COLO668 (cell line): ENCODE measurements around the gene SEMA5A.
A peak's percentile ranks its signal among the peaks of the same experiment; 100 is the strongest.

ENCODE experiments used
- DNase-seq: peaks from one replicate; lab custom pipeline; 2025; ENCODE audit not compliant: unreplicated experiment; lab: John Stamatoyannopoulos, UW

SEMA5A gene

DNA sequence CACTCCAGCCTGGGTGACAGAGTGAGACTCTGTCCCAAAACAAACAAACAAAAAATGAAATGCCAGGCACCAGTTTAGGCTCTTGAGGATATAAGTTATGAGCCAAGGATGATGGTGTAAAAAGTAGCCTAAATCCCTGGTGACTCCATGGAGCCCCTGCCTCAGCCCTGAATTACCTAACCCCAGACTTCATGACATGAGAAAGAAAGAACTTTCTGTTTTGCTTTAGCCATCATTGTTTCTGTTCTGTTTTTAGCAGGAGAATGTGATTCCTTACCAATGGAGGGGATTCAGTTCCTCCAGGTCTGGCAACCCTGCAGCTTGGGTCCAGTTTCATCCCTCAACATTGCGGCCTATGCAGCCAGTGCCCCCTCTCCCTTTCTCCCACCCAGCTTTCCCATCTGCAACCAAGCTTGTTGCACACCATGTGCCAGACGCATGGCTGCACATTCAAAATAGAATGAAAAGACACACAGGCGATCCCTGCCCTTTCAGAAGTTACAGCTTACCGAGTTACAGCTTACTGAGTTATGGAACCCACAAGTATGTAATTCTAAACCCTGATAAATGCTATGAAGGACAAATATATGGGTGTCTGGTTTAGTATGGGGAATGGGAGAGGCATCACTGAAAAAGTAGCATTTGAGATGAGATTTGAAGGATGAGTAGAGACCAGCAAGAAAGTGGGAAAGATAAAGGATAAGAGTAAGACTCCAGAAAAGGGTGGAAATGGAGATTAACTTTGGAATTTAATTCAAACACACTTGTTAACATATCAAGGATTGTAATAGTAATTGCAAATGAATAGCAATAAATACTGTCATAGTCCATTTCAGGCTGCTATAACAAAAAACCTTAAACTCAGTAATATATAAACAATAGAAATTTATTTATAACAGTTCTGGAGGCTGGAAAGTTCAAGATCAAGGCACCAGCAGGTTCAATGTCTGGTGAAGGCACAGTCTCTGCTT is 6.0 kb upstream of the SEMA5A start:
- no peak for DNase-seq

DNA sequence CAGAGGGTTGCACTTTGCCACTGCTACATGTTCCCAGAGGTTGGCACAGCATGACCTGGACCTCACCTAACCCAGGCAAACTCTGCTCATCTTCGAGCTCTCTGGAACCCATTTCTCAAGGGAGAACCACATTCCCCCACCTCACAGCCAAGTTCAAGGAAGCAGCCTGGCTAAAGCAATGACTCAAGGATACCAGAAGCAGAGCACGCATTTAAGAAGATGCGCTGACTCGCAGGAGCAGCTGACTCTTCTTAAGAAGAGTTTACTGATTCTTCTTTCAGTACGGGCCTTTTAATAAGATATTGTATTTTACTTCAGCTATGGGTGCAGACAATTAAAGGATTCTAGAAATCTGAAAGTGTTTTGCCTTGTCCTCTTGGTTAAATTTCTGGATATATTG is 4.1 kb upstream of the SEMA5A start:
- no peak for DNase-seq

DNA sequence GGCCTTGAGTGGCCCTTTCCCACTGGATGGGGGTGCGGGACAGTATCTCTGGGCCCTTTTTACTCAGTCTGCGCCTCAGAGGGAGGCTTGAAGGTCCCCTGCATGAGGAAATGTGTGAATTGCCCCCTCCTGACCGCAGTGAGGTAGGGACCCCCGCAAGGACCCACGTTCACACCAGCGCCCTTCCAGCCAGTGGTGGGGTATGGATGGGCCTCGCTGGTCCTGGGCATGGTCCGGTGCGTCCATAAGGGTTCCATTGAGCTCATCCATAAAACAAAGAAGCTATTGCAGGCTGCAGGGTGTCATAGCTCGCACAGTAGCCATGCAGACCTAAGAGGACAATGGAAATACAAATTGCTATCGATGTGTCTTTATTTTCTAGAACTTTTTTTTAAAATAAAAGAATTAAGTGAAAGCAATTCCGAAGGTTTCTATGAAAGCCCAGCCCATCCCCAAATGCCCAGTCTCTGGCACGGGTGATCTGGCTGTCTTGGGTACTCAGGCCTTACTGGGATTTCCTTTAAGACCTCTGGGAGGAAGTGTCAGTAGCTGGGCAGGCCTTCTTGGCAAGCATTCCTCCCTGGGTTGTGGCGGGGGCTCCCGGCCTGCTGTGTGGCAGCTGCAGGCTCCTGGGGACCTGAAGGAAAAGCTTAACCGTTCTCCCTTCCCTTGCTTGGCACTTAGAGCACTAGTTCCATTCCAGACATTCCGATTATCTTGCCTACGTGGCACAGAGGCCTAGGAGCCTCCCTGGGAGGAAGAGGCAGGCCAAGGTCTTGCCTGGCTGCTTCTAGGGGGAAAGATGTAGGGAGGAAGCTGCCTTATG is 1.5 kb upstream of the SEMA5A start:
- no peak for DNase-seq

DNA sequence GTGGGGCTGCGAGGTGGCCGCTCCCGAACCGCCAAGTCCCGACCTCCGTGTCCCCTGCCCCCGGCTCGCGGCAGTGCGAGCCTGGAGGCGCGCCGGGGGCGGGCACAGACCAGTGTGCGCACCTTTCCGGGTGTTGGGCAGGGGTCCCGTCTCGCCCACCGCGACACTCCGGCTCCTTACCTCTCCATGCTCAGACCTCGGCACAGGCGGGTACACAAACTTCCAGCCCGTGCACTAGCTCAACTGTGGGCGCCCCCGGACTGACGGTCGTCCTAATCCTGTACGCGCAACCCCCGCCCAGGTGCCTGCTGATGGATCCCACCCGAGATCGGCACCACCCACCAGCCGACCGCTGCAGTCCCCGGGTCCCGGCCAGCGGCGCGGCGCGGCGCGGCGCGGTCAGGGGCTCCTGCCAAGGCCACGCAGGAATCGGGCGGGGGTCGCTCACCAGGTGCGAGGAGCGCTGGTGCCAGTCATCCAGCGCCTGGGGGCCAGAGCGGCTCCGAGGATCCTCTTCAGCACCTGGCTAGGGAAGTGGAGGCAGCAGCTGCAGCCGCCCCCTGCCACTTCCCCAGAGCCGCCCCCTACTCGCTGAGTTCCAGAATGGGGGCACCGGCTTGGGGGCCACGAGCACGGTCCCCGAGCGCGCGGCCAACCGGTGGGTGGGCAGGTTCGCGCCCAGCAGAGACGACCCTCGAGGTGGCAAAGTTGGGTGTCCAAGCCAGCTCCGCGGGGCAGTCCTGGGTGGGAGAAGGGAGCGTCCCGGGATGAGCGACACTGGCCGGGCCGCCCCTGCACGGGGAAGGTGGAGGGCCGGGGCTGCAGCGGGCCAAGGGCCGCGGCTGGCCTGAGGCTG is 511 bp downstream of the SEMA5A start:
- DNase-seq = no peak

DNA sequence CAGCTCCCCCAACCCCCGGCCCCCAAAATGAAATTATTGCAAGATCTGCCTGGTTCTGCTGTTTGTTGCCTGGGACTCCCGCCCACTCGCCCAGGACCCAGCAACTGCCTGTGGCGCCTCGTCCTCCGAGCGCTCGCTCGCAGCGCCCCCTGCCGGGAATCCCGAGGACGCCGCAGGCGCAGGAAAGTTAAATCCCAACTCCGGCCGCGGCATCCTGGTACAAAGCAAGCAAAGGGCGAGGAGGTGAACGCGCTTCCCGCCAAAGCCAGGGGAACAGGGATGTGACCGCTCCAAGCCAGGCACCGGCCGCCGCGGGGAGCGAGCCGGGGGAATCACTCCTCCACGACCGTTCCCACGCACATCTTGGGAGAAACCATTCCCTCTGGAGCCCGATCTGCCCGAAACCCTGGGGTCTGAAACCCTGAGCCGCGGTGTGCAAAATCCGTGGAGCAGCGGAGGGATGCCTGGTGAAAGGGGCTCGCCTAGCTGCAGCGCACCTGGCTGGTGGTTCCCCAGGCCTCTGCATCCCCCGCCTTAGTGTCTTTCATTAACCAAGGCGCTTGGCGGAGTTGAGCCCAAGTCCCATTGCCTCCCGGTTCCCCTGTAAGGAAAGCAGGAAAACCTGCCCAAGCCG is 1.3 kb downstream of the SEMA5A start:
- DNase-seq = peak; percentile 70

DNA sequence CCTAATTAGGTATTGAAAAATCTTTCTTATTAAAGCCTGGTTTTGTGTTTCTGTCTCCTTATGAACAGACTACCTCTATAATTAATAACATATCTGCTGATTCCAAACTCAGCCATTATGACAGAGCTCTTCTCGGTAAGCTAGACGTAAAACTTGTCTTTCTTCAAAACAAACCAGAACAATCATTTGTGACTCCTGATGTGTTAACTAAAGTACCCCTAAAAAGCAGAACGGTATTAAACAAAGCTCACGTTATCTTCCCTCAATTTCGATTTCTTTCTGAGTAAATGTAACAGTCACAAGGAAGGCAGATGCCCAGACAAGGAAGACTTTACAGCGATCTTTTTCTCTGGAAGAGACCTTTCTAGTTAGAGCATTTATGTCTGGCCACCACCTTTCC is 1.8 kb downstream of the SEMA5A start:
- DNase-seq = no peak

DNA sequence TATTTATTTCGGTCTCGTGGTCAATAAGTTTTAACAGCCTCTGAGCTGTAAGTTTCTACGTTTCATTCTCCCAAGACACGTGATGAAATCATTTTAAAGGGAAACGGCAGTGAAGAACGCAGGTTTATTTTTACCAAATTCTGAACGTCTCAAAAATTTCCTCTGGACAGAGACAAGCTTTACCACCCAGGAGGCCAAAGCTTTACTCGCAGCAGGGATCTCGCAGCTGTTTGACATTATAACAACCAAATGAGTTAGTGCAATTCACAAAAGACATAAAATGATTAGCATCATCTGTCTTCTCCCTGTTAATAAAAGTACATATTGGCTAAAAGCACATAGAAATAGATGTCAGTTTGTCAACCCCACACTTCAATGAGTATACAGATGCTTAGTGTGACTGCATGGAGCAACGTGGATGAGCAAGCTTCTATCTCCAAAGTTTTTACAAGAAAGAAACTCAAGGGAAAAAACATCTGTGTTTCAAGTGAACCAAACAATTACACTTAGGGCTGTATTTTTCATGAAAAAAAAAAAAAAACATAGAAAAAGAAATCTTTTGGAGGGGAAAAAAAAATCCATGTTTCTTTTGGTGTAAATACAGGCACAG is 2.5 kb downstream of the SEMA5A start:
- DNase-seq = no peak

DNA sequence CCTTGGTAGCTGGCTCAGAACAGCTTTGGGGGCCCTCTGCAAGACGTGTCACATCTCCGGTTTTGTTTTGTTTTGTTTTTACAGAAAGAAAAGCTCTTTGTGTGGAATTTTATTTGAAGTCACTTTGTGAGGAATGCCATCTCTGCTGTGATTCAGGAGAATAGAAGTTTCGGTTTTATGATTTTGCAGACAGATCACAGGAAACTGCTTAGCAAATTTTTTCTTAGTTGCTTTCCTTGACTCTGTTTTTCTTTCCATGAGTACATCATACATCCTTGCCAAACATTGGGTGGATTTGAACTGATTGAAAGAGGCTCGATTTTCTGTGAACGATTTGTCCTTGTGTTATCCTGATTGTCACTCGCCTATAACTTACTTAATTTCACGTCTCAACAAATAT is 5.1 kb downstream of the SEMA5A start:
- DNase-seq = no peak

DNA sequence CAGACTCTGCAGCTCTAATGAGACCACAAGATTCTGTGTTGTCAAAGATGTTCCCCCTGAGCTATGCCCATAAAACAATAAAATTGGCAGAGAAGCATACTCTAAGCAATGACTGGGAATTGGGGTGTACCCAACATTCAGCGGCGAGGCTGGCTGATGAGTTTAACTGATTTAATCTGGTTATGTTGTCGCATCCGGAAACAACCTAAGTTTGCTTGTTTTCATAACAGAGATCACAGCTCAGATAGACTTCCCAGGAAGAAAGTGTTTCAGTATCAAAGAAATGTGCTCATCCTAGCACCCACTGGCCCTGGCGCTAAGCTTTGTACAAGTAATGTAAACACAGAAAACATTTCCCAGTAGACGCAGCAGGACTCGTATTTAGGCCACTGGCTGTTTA is 7.4 kb downstream of the SEMA5A start:
- DNase-seq = no peak

DNA sequence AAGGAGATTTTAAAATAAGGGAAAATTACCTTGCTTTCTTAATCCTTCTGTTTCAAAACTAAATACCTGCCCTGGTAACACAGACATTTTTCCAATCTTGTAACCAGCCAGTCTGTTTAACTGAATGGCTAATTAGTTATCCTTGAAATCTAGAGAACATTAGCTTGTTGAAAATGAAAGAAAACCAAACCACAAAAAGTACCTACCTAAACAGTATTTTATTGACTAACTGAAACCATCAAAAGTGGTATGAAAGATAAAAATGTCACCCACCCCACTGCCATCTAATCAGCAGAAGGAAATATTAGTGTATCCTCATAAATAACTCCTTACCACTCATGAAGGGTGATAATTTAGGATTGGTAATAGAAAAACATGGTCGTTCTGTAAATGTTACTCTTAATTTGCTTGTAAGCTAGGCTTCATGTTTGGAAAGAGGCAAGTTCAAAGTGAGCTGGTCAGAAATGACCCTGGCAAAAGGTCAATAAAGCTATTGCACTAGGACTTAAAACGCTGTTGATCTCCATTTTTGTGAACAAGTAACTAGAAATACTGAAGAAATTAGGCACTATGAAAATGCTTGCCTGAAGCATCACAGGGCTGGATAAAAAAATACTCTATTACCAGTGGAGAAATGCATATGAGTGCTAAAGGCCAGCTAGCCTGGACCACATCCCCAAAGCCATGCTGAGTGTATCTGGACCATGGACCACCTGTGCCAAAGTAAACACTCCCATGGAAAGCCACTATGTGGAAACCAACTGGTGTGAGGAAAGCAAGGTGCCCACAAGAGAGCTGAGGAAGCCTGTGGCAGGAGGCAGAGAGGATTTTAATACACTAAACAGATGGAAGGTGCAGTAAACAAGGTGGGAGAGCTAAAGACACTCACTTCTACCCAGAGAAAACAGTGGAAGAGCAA is 8.4 kb downstream of the SEMA5A start:
- DNase-seq = no peak

DNA sequence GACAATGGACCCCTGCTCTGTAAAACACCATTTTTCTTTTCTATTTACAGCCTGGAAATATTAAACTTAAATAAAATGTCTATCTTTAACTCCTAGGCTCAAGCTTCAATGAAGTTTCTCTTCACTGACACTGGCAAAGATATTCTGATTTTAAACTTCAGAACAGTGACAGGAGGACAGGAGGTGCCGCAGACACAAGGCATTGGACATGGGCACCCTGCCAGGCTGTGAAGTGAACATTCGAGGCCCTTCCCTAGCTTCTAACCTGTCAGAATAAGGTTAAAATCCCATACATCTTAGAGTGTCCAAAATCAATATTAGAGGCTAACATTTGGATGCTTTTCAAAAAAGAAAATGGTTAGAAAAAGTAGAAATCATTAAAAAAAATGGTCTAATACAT is 9.2 kb downstream of the SEMA5A start:
- no peak for DNase-seq

DNA sequence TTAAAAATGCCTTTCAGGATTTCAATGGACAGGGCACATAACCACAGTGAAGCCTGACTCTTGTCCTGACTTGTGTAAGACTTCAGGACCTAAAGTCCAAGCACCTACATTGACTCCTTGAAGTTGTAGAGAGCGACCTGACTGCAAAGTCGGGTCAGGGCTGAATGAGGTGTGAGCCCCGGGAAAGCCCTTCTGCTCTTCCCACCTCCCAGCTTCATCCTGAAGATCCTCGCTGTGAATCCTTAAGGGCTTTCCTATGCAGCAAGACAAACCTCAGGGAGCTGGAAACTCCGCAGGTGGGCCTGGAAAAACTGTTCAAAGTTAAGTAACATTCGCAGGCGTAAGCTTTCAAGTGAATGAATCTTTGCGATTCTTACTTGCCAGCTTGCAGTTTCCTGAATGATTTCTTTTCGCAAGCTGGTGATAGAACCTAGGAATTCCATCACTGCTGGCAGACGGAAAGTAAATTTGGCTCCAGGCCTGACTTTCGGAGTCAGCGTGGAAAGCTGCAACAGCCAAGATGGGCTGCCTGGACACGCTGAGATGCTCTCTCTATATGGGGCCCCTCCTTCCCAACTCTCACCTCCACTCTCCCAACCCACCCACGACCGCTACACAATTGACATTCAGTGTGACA is 10.9 kb downstream of the SEMA5A start:
- no peak for DNase-seq

DNA sequence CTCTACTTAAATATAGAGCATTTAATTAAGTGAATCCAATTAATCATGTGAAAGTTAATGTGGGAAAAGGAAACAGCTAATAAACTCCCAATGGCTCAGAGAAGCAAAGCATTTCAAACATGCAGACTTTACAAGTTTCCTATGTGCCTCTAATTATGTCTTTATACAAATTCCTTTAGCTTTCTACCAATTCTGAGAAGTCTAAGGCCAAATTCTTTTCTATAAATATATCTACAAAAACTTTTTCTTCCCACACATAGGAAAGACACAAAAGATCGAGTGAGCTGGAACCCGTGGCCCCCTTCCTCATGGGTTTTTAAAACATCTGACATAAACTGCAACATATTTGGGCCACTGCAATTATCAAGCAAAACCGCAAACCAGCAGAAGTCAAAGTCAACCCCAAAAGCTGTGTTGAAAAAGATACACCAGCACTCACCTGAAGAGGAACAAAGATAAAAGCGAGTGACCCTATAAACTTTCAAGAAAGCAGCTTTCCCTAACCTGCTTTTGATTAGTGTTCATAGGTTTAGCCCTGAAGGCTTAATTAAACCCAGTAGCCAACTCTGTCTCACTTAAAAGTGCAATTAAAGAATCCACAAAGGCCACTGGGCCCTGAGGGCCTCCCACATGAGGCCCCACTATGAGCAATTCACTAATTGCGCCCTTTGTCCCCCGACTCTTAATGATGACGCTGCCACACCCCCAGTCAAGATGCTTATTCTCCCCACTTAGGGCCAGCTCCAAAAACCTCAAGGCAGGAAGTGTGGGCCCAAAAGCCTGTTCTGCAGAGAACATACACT is 12.1 kb downstream of the SEMA5A start:
- DNase-seq = no peak

DNA sequence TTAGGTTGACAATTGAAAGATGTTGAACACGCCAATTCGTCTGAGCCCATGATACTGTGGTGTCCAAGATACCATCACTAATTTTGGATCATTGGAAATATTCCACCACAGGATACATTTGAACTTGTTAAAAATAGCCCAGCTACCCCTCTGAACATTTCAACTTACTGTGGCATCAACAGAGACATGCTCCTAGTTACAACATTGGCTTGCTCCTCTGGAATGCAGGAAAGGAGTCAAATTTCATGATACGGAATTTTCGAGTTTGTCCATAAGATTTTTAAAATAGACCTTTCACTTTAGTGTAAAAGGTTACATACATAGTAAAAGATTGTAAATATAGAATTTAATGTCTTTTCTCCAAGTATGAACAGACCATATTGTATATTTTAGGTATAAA is 12.8 kb downstream of the SEMA5A start:
- no peak for DNase-seq

DNA sequence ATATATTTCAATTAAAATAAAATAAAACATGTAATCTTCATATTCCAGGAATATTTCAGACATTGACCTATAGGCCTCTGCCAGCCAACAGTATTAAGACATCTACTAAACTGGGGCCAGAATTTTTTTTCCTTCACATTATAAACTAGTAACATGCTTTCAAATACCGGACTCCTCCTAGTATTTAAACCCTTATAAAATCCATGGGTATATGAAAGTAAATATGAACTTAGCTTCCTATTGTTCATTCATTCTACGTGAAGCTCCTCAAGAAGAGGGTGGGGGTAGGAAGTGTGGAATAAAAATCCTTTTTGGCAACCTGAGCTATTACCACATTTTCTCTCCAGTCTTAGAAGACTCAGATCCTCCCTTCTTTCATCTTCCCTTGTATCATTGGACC is 16.4 kb downstream of the SEMA5A start:
- no peak for DNase-seq

DNA sequence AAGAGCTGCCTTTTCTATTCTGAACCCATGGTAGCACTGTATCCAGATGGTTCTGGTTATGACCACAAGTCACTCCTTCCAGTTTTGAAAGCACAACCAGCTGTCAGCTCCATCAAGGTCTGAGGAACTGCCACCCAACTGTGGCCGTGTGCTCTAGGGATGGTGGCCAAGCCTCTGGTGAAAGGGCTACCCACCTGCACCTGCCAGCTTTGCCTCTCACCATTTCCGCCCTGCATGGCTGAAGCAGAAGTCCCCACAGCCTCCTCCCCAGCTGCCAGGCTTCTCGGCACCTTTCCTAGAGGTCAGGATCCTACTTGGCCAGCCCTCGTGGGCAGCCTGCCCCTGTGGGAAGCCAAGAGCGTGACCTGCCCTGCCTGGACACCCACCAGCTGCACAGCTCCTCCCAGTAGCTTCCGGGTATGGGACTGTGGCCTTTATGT is 16.8 kb downstream of the SEMA5A start:
- no peak for DNase-seq

DNA sequence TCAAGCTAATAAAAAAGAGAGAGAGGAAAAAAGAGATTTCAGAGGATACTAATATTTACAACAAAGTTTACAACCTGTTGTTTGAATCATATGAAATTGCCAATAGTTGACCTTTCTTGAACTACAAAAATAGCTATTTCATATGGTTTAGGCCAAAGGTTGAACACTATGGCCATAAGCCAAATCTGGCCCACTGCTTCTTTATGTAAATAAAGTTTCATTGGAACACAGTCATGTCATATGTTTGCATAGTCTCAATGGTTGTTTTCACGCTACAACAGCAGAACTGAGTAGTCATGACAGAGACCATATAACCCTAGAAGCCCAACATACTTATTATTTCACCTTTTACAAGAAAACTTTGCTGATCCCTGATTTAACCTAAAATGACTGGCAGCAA is 20.9 kb downstream of the SEMA5A start:
- no peak for DNase-seq
